ENCODE data around the gene EFTUD2.

The EFTUD2 gene

GRCh38 chr17:44889003-44889402, 10.2 kb downstream of the EFTUD2 start:
- no peak overlapping the region for H3K4me3 ChIP-seq (ENCODE audit: low read depth, low read length)

- H3K4me3 ChIP-seq (ENCODE audit: low read depth, low read length) = no peak overlapping the region
These were observed 11.0 kb downstream of the EFTUD2 start for GRCh38 chr17:44887971-44888954.

GRCh38 chr17:44887016-44887415, 12.2 kb downstream of the EFTUD2 start:
- H3K4me3 ChIP-seq (ENCODE audit: low read depth, low read length) = no peak overlapping the region

- H3K4me3 ChIP-seq (ENCODE audit: low read depth, low read length) = no peak overlapping the region
These were observed 14.3 kb downstream of the EFTUD2 start for GRCh38 chr17:44884941-44885340.

- H3K4me3 ChIP-seq (ENCODE audit: low read depth, low read length) = no peak overlapping the region
These were observed 18.1 kb downstream of the EFTUD2 start for GRCh38 chr17:44881145-44881544.

- no peak overlapping the region for H3K4me3 ChIP-seq (ENCODE audit: low read depth, low read length)
These were observed 19.2 kb downstream of the EFTUD2 start for GRCh38 chr17:44880062-44880461.

GRCh38 chr17:44879376-44879775, 19.9 kb downstream of the EFTUD2 start:
- H3K4me3 ChIP-seq (ENCODE audit: low read depth, low read length) = no peak overlapping the region

GRCh38 chr17:44878627-44879221, 20.5 kb downstream of the EFTUD2 start:
- H3K4me3 ChIP-seq (ENCODE audit: low read depth, low read length) = no peak overlapping the region

GRCh38 chr17:44877121-44877520, 22.1 kb downstream of the EFTUD2 start:
- H3K4me3 ChIP-seq (ENCODE audit: low read depth, low read length) = no peak overlapping the region

GRCh38 chr17:44875761-44876160, 23.5 kb downstream of the EFTUD2 start:
- H3K4me3 ChIP-seq (ENCODE audit: low read depth, low read length) = no peak overlapping the region

- no peak overlapping the region for H3K4me3 ChIP-seq (ENCODE audit: low read depth, low read length)
These were observed 27.0 kb downstream of the EFTUD2 start for GRCh38 chr17:44872131-44872768.

GRCh38 chr17:44871556-44871955, 27.7 kb downstream of the EFTUD2 start:
- H3K4me3 ChIP-seq (ENCODE audit: low read depth, low read length) = no peak overlapping the region

GRCh38 chr17:44867841-44868240, 31.4 kb downstream of the EFTUD2 start:
- H3K4me3 ChIP-seq (ENCODE audit: low read depth, low read length) = no peak overlapping the region

GRCh38 chr17:44865931-44866330, 33.3 kb downstream of the EFTUD2 start:
- H3K4me3 ChIP-seq (ENCODE audit: low read depth, low read length) = no peak overlapping the region

- no peak overlapping the region for H3K4me3 ChIP-seq (ENCODE audit: low read depth, low read length)
These were observed 34.0 kb downstream of the EFTUD2 start for GRCh38 chr17:44865231-44865660.

- H3K4me3 ChIP-seq (ENCODE audit: low read depth, low read length) = no peak overlapping the region
These were observed 34.4 kb downstream of the EFTUD2 start for GRCh38 chr17:44864831-44865230.

- no peak overlapping the region for H3K4me3 ChIP-seq (ENCODE audit: low read depth, low read length)
These were observed 36.0 kb downstream of the EFTUD2 start for GRCh38 chr17:44863061-44863918.

GRCh38 chr17:44862278-44862914, 36.8 kb downstream of the EFTUD2 start:
- no peak overlapping the region for H3K4me3 ChIP-seq (ENCODE audit: low read depth, low read length)

- H3K4me3 ChIP-seq (ENCODE audit: low read depth, low read length) = no peak overlapping the region
These were observed 39.5 kb downstream of the EFTUD2 start for GRCh38 chr17:44859701-44860100.

- no peak overlapping the region for H3K4me3 ChIP-seq (ENCODE audit: low read depth, low read length)
These were observed 45.1 kb downstream of the EFTUD2 start for GRCh38 chr17:44854192-44854591.

Data from iPS-11a (cell line).